ENCODE results near the gene ASTN1. TPM values are rescaled to one million over a fixed set of nuclear protein-coding genes. Genes with fewer than 3 reads are reported as not detected.

ASTN1 gene
- polyA plus RNA-seq, 1 of the 3 experiments (the other 2 are of a cell fraction) = 0.13 TPM

GRCh38 chr1:176831150-176831549 lies 333.4 kb downstream of the ASTN1 start:
- CTCF ChIA-PET = no interaction called here

DNA sequence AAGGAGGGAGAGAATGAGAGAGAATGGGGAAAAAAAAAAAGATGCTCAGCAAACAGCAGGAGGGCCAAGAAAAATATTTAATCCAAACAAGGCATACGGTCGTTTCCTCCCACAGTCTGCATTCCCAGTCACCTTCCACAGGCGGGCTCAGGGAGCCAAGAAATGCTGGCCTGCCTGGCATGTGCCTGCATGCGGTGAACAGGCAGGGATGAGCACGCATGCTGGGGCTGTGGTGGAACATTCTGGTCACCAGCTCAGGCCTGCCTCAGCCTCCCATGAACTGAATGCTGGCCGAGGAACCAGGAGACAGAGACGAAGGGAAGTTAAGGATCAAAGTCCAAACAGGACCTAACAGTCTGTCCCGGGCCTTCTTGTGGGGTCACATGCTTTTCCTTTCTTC lies 335.3 kb downstream of the ASTN1 start:
- TF ChIP-seq MEF2A (IDR thresholded peaks at IDR 0.05; ENCODE audit: borderline replicate concordance, low read depth) = no peak
- TF ChIP-seq YY1 (IDR thresholded peaks at IDR 0.05; ENCODE audit: low read depth) = no peak
- TF ChIP-seq TAF1 (IDR thresholded peaks at IDR 0.05; ENCODE audit: borderline replicate concordance, low read depth, low read length) = no peak
- TF ChIP-seq RFX5 (IDR thresholded peaks at IDR 0.05; ENCODE audit: low read length) = no peak
- TF ChIP-seq NRF1 (IDR thresholded peaks at IDR 0.05; ENCODE audit: low read depth, low read length) = no peak
- no peak for TF ChIP-seq USF1 (IDR thresholded peaks at IDR 0.05; ENCODE audit: borderline replicate concordance, low read depth)
- no peak for TF ChIP-seq SIN3A (IDR thresholded peaks at IDR 0.05; ENCODE audit: borderline replicate concordance, low read depth, low read length)
- TF ChIP-seq CHD2 (IDR thresholded peaks at IDR 0.05; ENCODE audit: low read length, partially characterized antibody) = no peak
- TF ChIP-seq TCF12 (IDR thresholded peaks at IDR 0.05) = no peak
- no peak for TF ChIP-seq JUND (IDR thresholded peaks at IDR 0.05)
- TF ChIP-seq FOXM1 (IDR thresholded peaks at IDR 0.05; ENCODE audit: low read depth) = no peak
- no peak for TF ChIP-seq RCOR1 (IDR thresholded peaks at IDR 0.05; ENCODE audit: low read length)
- TF ChIP-seq EZH2phosphoT487 (IDR thresholded peaks at IDR 0.05; ENCODE audit: borderline replicate concordance, low read depth) = no peak
- no peak for TF ChIP-seq MXI1 (IDR thresholded peaks at IDR 0.05; ENCODE audit: low read depth, low read length)
- no peak for DNase-seq
- Histone ChIP-seq H3K9me3 (no peaks in the 10 kb centered on the region), H3K27ac (ENCODE audit: low read depth in 2 of 2, low read length in 1 of 2) (no peak overlapping the region), H3K9me2 (no peaks in the 10 kb centered on the region), H3K4me1 (ENCODE audit: control insufficient read depth in 1 of 2, insufficient read depth in 2 of 2, low read depth in 1 of 2, low read length in 1 of 2) (peaks cover 0 to 11% of the 10 kb centered on the region in 2 experiments; a peak in 2 of 4 replicates), H3K27me3 (ENCODE audit: insufficient read depth) (no peaks in the 10 kb centered on the region), H3K79me2 (ENCODE audit: insufficient read depth) (no peaks in the 10 kb centered on the region), H3K4me3 (ENCODE audit: low read depth in 2 of 2, low read length in 1 of 2) (no peak overlapping the region), H3F3A (replicated peaks; ENCODE audit: insufficient read depth) (no peaks in the 10 kb centered on the region), H3K36me3 (replicated peaks in 1 of 2; ENCODE audit: control insufficient read depth in 1 of 2, insufficient read depth in 2 of 2, low read length in 1 of 2) (no peaks in the 10 kb centered on the region), H3K9ac (no peak overlapping the region), H4K20me1 (ENCODE audit: insufficient read depth) (no peaks in the 10 kb centered on the region), H3K4me2 (no peak overlapping the region), H2AFZ (ENCODE audit: low read depth) (no peak overlapping the region)
- WGBS (ENCODE audit: low lambda C conversion rate) = 36% methylated on average over 8 of the region's 8 CpGs
- POLR2A ChIA-PET = no interaction called here
- CTCF ChIA-PET = interaction anchor here (2.1 kb wide), 1 partner anchor 269 kb away, joined by 7 read pairs; no protein-coding TSS in a partner anchor

More at GRCh38 chr1:176831150-176831549, 333.4 kb downstream of the ASTN1 start:
- no peaks in the 10 kb centered on the region for H3F3A ChIP-seq (replicated peaks; ENCODE audit: insufficient read depth)
- peaks cover 0 to 3% of the 10 kb centered on the region in 2 experiments; a peak in 2 of 4 replicates for H3K4me1 ChIP-seq (ENCODE audit: control insufficient read depth in 1 of 2, insufficient read depth in 2 of 2, low read depth in 1 of 2, low read length in 1 of 2)
- no peak overlapping the region for H3K9ac ChIP-seq
- H3K27ac ChIP-seq (ENCODE audit: low read depth in 2 of 2, low read length in 1 of 2) = no peak overlapping the region
- no peak overlapping the region for H2AFZ ChIP-seq (ENCODE audit: low read depth)
- no peak overlapping the region for H3K4me3 ChIP-seq (ENCODE audit: low read depth in 2 of 2, low read length in 1 of 2)
- no peaks in the 10 kb centered on the region for H3K79me2 ChIP-seq (ENCODE audit: insufficient read depth)
- no peaks in the 10 kb centered on the region for H4K20me1 ChIP-seq (ENCODE audit: insufficient read depth)
- no peaks in the 10 kb centered on the region for H3K36me3 ChIP-seq (replicated peaks in 1 of 2; ENCODE audit: control insufficient read depth in 1 of 2, insufficient read depth in 2 of 2, low read length in 1 of 2)
- H3K9me3 ChIP-seq = no peaks in the 10 kb centered on the region
- H3K27me3 ChIP-seq (ENCODE audit: insufficient read depth) = no peaks in the 10 kb centered on the region
- 3% methylated on average over 2 of the region's 2 CpGs for WGBS (ENCODE audit: low lambda C conversion rate)
- TF ChIP-seq YY1 (IDR thresholded peaks at IDR 0.05; ENCODE audit: low read depth) (no peak), USF1 (IDR thresholded peaks at IDR 0.05; ENCODE audit: borderline replicate concordance, low read depth) (no peak)
- no peak for DNase-seq
- no peaks in the 10 kb centered on the region for H3K9me2 ChIP-seq
- H3K4me2 ChIP-seq = no peak overlapping the region
- POLR2A ChIA-PET = no interaction called here
